Measurements from ENCODE around the gene GLI3.

- TF ChIP-seq CTCF (conservative IDR thresholded peaks at IDR 0.05; ENCODE audit: low read length) (no peak), EZH2phosphoT487 (IDR thresholded peaks at IDR 0.05; ENCODE audit: borderline replicate concordance) (no peak)
Measured at GRCh38 chr7:42033480-42033879, 203.5 kb downstream of the GLI3 start.

Measured in Loucy (cell line).